ENCODE measurements around the gene HKDC1.

The HKDC1 gene

GRCh38 chr10:69242040-69242851 lies 22.1 kb downstream of the HKDC1 start:
- TF ChIP-seq CTCF (IDR thresholded peaks at IDR 0.05; ENCODE audit: borderline replicate concordance, insufficient read depth, low read depth, low read length), result no peak
- H3K4me3 ChIP-seq (ENCODE audit: low read depth, low read length), result no peak overlapping the region

- no peak for TF ChIP-seq CTCF (IDR thresholded peaks at IDR 0.05; ENCODE audit: borderline replicate concordance, insufficient read depth, low read depth, low read length)
- H3K4me3 ChIP-seq (ENCODE audit: low read depth, low read length), result no peak overlapping the region
Measured at GRCh38 chr10:69242852-69243212, 22.7 kb downstream of the HKDC1 start.

- no peak overlapping the region for H3K4me3 ChIP-seq (ENCODE audit: low read depth, low read length)
- no peak for TF ChIP-seq CTCF (IDR thresholded peaks at IDR 0.05; ENCODE audit: borderline replicate concordance, insufficient read depth, low read depth, low read length)
Measured at GRCh38 chr10:69243817-69244216, 23.7 kb downstream of the HKDC1 start.

- H3K4me3 ChIP-seq (ENCODE audit: low read depth, low read length), result no peak overlapping the region
- TF ChIP-seq CTCF (IDR thresholded peaks at IDR 0.05; ENCODE audit: borderline replicate concordance, insufficient read depth, low read depth, low read length), result no peak
Measured at GRCh38 chr10:69246036-69246435, 25.9 kb downstream of the HKDC1 start.

- no peak overlapping the region for H3K4me3 ChIP-seq (ENCODE audit: low read depth, low read length)
- no peak for TF ChIP-seq CTCF (IDR thresholded peaks at IDR 0.05; ENCODE audit: borderline replicate concordance, insufficient read depth, low read depth, low read length)
Measured at GRCh38 chr10:69246581-69247312, 26.6 kb downstream of the HKDC1 start.

- H3K4me3 ChIP-seq (ENCODE audit: low read depth, low read length), result no peak overlapping the region
- no peak for TF ChIP-seq CTCF (IDR thresholded peaks at IDR 0.05; ENCODE audit: borderline replicate concordance, insufficient read depth, low read depth, low read length)
Measured at GRCh38 chr10:69247313-69247710, 27.2 kb downstream of the HKDC1 start.

Data from GM12875 (cell line).